Astrocyte (in vitro differentiated cells and primary cell): Measurements from ENCODE around the gene TLCD4. TPM values are rescaled to one million over a fixed set of nuclear protein-coding genes. Genes with fewer than 3 reads are reported as not detected.

ENCODE experiments used
- DNase-seq: peaks from one replicate; pipeline ENCODE4 v3.0.0-alpha.2; 2010; ENCODE audit warnings: low read depth
- FAIRE-seq: peaks from 2 replicates; lab custom pipeline; 2011; peaks lifted over from hg19 to GRCh38; lab: Jason Lieb, UNC
- H2AFZ ChIP-seq: 2 replicates; pipeline ENCODE4 v1.6.0; 2012; ENCODE audit warnings: low read depth, low read length, inconsistent platforms
- H3K27ac ChIP-seq: 2 replicates; pipeline ENCODE4 v1.5.1; 2011; ENCODE audit warnings: low read depth, low read length, inconsistent platforms
- H3K27me3 ChIP-seq: 2 replicates; pipeline ENCODE4 v1.6.0; 2011; ENCODE audit warnings: low read length, inconsistent platforms; ENCODE audit not compliant: insufficient read depth
- H3K36me3 ChIP-seq: 2 replicates; pipeline ENCODE4 v1.5.1; 2011; ENCODE audit warnings: low read length, inconsistent platforms; ENCODE audit not compliant: insufficient read depth
- H3K4me1 ChIP-seq: 2 replicates; pipeline ENCODE4 v1.5.1; 2011; ENCODE audit warnings: low read length, inconsistent platforms; ENCODE audit not compliant: insufficient read depth
- H3K4me2 ChIP-seq: 2 replicates; pipeline ENCODE4 v1.6.0; 2012; ENCODE audit warnings: low read length, inconsistent platforms
- H3K4me3 ChIP-seq: 2 replicates; pipeline ENCODE4 v1.5.1; 2011; ENCODE audit warnings: low read depth, mild to moderate bottlenecking, low read length, inconsistent platforms; ENCODE audit not compliant: insufficient read depth
- H3K79me2 ChIP-seq: 2 replicates; pipeline ENCODE4 v1.6.0; 2012; ENCODE audit warnings: mild to moderate bottlenecking, low read length, inconsistent platforms; ENCODE audit not compliant: insufficient read depth
- H3K9ac ChIP-seq: 2 replicates; pipeline ENCODE4 v1.6.0; 2012; ENCODE audit warnings: mild to moderate bottlenecking, low read length, inconsistent platforms
- H3K9me3 ChIP-seq: 2 replicates; pipeline ENCODE4 v1.5.1; 2012; ENCODE audit warnings: low read depth, mild to moderate bottlenecking, low read length, inconsistent platforms; ENCODE audit not compliant: insufficient read depth
- H4K20me1 ChIP-seq: 2 replicates; pipeline ENCODE4 v1.6.0; 2012; ENCODE audit warnings: low read length, inconsistent platforms; ENCODE audit not compliant: insufficient read depth
- H3K27ac Mint-ChIP-seq: one replicate; pipeline ENCODE4 v1.8.0; 2021; ENCODE audit warnings: mild to moderate bottlenecking, mixed read lengths; ENCODE audit not compliant: unreplicated experiment
- H3K27me3 Mint-ChIP-seq: one replicate; pipeline ENCODE4 v1.8.0; 2021; ENCODE audit warnings: low read depth, mixed read lengths; ENCODE audit not compliant: unreplicated experiment
- H3K36me3 Mint-ChIP-seq: one replicate; pipeline ENCODE4 v1.8.0; 2021; ENCODE audit warnings: low read depth, mixed read lengths; ENCODE audit not compliant: unreplicated experiment
- H3K4me1 Mint-ChIP-seq: one replicate; pipeline ENCODE4 v1.8.0; 2021; ENCODE audit warnings: low read depth, mixed read lengths; ENCODE audit not compliant: unreplicated experiment
- H3K4me3 Mint-ChIP-seq: one replicate; pipeline ENCODE4 v1.8.0; 2021; ENCODE audit warnings: mild to moderate bottlenecking, moderate library complexity, mixed read lengths; ENCODE audit not compliant: unreplicated experiment
- H3K9me3 Mint-ChIP-seq: one replicate; pipeline ENCODE4 v1.8.0; 2021; ENCODE audit warnings: mild to moderate bottlenecking, mixed read lengths; ENCODE audit not compliant: unreplicated experiment
- EZH2 ChIP-seq: IDR thresholded peaks from 2 replicates; pipeline ENCODE4 v1.6.1; 2012; ENCODE audit warnings: mild to moderate bottlenecking, low read length, inconsistent platforms; ENCODE audit not compliant: insufficient read depth
- total RNA-seq: library from RNA; stranded (reverse); gene quantifications from 2 replicates; pipeline ENCODE4 v1.2.1, GENCODE V29; 2021
- TF ChIP-seq, protein P1 (sequence below): IDR thresholded peaks from 2 replicates; pipeline ENCODE4 v1.5.1; 2011; ENCODE audit warnings: low read depth, mild to moderate bottlenecking, inconsistent platforms, low read length, moderate library complexity; ENCODE audit not compliant: insufficient read depth

The TLCD4 gene
- total RNA-seq, 1 donor from 2014 or later: 1.8 TPM

- no peak overlapping the region for H3K27ac ChIP-seq
- H3K36me3 ChIP-seq: no peaks in the 10 kb centered on the region
- H4K20me1 ChIP-seq: no peaks in the 10 kb centered on the region
- H3K27ac Mint-ChIP-seq: no peak overlapping the region
- no peak overlapping the region for H2AFZ ChIP-seq
- no peaks in the 10 kb centered on the region for H3K79me2 ChIP-seq
- no peaks in the 10 kb centered on the region for H3K27me3 ChIP-seq
- no peak overlapping the region for H3K4me2 ChIP-seq
- TF ChIP-seq EZH2: no peak
- TF ChIP-seq, protein P1, sequence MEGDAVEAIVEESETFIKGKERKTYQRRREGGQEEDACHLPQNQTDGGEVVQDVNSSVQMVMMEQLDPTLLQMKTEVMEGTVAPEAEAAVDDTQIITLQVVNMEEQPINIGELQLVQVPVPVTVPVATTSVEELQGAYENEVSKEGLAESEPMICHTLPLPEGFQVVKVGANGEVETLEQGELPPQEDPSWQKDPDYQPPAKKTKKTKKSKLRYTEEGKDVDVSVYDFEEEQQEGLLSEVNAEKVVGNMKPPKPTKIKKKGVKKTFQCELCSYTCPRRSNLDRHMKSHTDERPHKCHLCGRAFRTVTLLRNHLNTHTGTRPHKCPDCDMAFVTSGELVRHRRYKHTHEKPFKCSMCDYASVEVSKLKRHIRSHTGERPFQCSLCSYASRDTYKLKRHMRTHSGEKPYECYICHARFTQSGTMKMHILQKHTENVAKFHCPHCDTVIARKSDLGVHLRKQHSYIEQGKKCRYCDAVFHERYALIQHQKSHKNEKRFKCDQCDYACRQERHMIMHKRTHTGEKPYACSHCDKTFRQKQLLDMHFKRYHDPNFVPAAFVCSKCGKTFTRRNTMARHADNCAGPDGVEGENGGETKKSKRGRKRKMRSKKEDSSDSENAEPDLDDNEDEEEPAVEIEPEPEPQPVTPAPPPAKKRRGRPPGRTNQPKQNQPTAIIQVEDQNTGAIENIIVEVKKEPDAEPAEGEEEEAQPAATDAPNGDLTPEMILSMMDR: no peak
- H3K36me3 Mint-ChIP-seq: no peaks in the 10 kb centered on the region
- H3K4me3 ChIP-seq: no peak overlapping the region
- H3K4me3 Mint-ChIP-seq: no peak overlapping the region
- H3K9me3 ChIP-seq: no peaks in the 10 kb centered on the region
- DNase-seq: no peak
- no peaks in the 10 kb centered on the region for H3K9me3 Mint-ChIP-seq
- H3K4me1 Mint-ChIP-seq: no peaks in the 10 kb centered on the region
- no peaks in the 10 kb centered on the region for H3K4me1 ChIP-seq
- FAIRE-seq: no peak
- no peak overlapping the region for H3K9ac ChIP-seq
- H3K27me3 Mint-ChIP-seq: no peaks in the 10 kb centered on the region
These were observed 23.6 kb downstream of the TLCD4 start for GRCh38 chr1:95140791-95141190.

- FAIRE-seq (no peak), DNase-seq (no peak)
- Mint-ChIP-seq H3K36me3 (no peaks in the 10 kb centered on the region), H3K27me3 (no peaks in the 10 kb centered on the region), H3K4me1 (peaks cover 2% of the 10 kb centered on the region), H3K27ac (no peak overlapping the region), H3K9me3 (no peaks in the 10 kb centered on the region), H3K4me3 (no peak overlapping the region)
- H3K9ac ChIP-seq: no peak overlapping the region
- no peaks in the 10 kb centered on the region for H3K9me3 ChIP-seq
- H3K79me2 ChIP-seq: no peaks in the 10 kb centered on the region
- no peak overlapping the region for H3K4me3 ChIP-seq
- no peak overlapping the region for H2AFZ ChIP-seq
- H3K27ac ChIP-seq: no peak overlapping the region
- no peak overlapping the region for H3K4me2 ChIP-seq
- H4K20me1 ChIP-seq: no peaks in the 10 kb centered on the region
- H3K4me1 ChIP-seq: no peaks in the 10 kb centered on the region
- TF ChIP-seq, protein P1: no peak
- no peak for TF ChIP-seq EZH2
- H3K36me3 ChIP-seq: no peaks in the 10 kb centered on the region
- no peaks in the 10 kb centered on the region for H3K27me3 ChIP-seq
These were observed 28.3 kb downstream of the TLCD4 start for GRCh38 chr1:95145493-95145892.

DNA sequence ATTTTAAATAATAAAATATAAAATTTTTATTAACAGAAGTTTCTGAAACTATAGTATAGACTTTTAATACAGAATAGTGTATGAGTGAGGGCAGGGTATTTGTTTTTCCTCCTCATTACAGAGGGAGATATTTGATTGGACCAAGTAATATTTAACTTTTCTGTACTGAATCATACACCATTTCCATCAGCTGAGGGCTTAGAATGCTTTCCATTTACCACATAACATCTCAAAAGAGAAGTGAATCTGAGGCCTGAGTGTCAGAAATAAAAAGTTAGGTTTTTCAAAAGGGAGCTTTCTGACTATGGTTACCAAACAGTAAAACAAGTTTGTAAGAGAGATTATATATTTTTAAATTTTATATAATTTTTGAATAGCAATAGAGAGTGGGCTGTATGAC lies 29.5 kb downstream of the TLCD4 start:
- peaks cover 2% of the 10 kb centered on the region for H3K4me1 Mint-ChIP-seq
- Histone ChIP-seq H3K4me3 (no peak overlapping the region), H2AFZ (no peak overlapping the region), H3K4me2 (no peak overlapping the region), H3K9ac (no peak overlapping the region), H3K79me2 (no peaks in the 10 kb centered on the region), H3K27ac (no peak overlapping the region), H3K27me3 (no peaks in the 10 kb centered on the region), H3K36me3 (no peaks in the 10 kb centered on the region), H4K20me1 (no peaks in the 10 kb centered on the region), H3K4me1 (no peaks in the 10 kb centered on the region), H3K9me3 (no peaks in the 10 kb centered on the region)
- H3K27ac Mint-ChIP-seq: no peak overlapping the region
- no peaks in the 10 kb centered on the region for H3K36me3 Mint-ChIP-seq
- TF ChIP-seq EZH2: no peak
- TF ChIP-seq, protein P1: no peak
- H3K27me3 Mint-ChIP-seq: no peaks in the 10 kb centered on the region
- FAIRE-seq: no peak
- no peak overlapping the region for H3K4me3 Mint-ChIP-seq
- no peak for DNase-seq
- H3K9me3 Mint-ChIP-seq: no peaks in the 10 kb centered on the region
